SU-DHL-6 (cell line): ENCODE measurements around the gene NLRP11.

Experiments used
- EZH2phosphoT487 ChIP-seq: fragments of 200-600 bp; sonication (generic), shearing (Covaris generic); conservative IDR thresholded peaks from 2 replicates; pipeline ENCODE4 v1.6.1; 2018; ENCODE audit warnings: mild to moderate bottlenecking, antibody characterized with exemption, low read length, moderate library complexity, mixed read lengths
- TF ChIP-seq, protein P1 (sequence below): fragments of 200-600 bp; sonication (generic); IDR thresholded peaks from one replicate; pipeline ENCODE4 v1.5.1; 2017; ENCODE audit warnings: antibody characterized with exemption, mild to moderate bottlenecking, low read length, moderate library complexity; ENCODE audit not compliant: insufficient read depth, poor library complexity, severe bottlenecking

DNA sequence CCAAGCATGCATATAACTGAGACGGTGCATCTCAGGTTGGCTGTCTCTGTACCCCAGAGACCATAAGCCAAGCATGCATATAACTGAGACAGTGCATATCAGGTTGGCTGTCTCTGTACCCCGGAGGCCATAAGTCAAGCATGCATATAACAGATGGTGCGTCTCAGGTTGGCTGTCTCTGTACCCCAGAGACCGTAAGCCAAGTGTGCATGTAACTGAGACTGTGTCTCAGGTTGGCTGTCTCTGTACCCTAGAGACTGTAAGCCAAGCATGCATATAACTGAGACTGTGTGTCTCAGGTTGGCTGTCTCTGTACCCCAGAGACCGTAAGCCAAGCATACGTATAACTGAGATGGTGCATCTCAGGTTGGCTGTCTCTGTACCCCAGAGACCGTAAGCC is 35.3 kb upstream of the NLRP11 start:
- TF ChIP-seq, protein P1, sequence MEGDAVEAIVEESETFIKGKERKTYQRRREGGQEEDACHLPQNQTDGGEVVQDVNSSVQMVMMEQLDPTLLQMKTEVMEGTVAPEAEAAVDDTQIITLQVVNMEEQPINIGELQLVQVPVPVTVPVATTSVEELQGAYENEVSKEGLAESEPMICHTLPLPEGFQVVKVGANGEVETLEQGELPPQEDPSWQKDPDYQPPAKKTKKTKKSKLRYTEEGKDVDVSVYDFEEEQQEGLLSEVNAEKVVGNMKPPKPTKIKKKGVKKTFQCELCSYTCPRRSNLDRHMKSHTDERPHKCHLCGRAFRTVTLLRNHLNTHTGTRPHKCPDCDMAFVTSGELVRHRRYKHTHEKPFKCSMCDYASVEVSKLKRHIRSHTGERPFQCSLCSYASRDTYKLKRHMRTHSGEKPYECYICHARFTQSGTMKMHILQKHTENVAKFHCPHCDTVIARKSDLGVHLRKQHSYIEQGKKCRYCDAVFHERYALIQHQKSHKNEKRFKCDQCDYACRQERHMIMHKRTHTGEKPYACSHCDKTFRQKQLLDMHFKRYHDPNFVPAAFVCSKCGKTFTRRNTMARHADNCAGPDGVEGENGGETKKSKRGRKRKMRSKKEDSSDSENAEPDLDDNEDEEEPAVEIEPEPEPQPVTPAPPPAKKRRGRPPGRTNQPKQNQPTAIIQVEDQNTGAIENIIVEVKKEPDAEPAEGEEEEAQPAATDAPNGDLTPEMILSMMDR = no peak
- no peak for TF ChIP-seq EZH2phosphoT487
